Measurements from ENCODE around the gene SBK2.
"Not testable (repeated sequence)": the region's sequence is repeated elsewhere in the genome, so short reads cannot be mapped to it uniquely, and the experiment has no call there.

Gene SBK2

DNA sequence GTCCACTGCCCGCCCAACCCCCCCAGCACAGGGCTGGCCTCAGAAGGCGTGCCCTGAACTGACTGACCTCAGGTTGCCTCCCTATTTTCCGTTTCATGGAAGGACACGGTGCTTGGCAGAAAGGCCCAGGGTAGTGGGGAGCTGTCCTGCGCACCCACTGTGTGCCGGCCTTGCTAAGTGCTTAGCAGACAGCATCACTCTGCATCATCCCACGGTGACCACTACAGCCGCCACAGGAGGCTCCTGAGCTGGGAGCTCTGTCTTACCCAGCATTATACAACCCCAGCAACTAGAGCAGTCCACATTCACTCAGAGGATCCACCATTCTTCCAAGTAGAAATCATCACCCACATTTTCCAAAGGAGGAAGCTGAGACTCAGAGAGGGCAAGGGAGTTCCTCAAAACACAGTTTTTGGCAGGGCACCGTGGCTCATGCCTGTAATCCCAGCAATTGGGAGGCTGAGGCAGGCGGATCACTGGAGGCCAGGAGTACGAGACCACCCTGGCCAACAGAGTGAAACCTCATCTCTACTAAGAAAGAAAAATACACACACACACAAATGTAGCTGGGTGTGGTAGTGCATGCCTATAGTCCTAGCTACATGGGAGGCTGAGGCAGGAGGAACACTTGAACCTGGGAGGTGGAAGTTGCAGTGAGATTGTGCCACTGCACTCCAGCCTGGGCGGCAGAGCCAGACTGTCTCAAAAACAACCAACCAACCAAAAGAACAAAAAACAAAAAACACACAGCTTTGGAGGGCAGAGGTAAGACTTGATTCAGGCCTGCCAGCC is 1.6 kb downstream of the SBK2 start:
- DNase-seq (ENCODE audit: low spot score) = no peak

DNA sequence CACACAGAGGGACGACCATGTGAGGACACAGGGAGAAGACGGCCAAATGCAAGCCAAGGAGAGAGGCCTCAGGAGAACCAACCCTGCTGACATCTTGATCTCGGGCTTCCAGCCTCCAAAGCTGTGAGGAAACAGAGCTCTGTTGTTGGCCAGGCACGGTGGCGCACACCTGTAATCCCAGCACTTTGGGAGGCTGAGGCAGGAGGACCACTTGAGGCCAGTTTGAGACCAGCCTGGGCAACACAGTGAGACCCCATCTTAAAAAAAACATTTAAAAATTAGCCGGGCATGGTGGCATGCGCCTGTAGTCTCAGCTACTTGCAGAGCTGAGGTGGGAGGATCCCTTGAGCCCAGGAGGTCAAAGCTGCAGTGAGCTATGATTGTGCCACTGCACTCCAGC is 2.7 kb downstream of the SBK2 start:
- not testable (repeated sequence) for DNase-seq (ENCODE audit: low spot score)

- no peak for DNase-seq (ENCODE audit: low spot score)
These were observed 5.9 kb downstream of the SBK2 start for GRCh38 chr19:55530996-55531395.

- DNase-seq (ENCODE audit: low spot score) = no peak
These were observed 7.2 kb downstream of the SBK2 start for GRCh38 chr19:55529636-55530234.

DNA sequence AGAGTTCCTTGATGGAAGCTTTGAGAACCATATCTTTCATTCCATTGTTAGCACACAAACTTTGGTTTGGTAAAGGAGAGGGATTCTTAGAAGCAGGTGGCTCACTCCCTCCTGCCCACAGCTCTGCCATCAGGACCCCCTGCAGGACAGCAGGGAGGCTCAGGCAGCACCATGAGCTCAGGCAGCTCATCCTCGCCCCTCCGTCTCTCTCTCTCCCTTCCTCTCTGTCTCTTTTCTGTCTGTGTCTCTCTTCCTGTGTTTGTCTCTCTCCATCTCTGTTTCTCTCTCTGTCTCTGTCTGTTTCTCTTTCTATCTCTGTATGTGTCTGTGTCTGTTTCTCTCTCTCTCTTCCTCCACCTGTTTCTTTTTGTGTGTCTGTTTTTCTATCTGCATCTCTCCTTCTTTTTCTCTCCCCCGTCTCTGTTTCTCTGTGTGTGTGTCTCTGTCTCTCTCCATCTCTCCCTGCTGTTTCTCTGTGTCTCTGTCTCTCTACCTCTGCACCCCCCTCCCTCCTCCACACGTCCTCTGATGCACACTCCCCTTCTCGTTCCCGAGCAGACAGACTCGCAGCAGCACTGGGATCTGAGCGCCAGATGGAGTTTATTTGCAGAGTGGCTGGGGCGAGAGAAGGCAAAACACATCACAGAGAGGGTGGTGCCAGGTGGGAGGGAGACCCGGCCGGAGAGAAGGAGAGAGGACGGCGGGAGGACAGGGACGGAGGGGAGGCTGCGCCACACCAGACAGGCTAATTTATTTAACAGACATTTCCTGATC is 8.7 kb downstream of the SBK2 start:
- no peak for DNase-seq (ENCODE audit: low spot score)

- no peak for DNase-seq (ENCODE audit: low spot score)
These were observed 9.5 kb downstream of the SBK2 start for GRCh38 chr19:55527197-55528029.

DNA sequence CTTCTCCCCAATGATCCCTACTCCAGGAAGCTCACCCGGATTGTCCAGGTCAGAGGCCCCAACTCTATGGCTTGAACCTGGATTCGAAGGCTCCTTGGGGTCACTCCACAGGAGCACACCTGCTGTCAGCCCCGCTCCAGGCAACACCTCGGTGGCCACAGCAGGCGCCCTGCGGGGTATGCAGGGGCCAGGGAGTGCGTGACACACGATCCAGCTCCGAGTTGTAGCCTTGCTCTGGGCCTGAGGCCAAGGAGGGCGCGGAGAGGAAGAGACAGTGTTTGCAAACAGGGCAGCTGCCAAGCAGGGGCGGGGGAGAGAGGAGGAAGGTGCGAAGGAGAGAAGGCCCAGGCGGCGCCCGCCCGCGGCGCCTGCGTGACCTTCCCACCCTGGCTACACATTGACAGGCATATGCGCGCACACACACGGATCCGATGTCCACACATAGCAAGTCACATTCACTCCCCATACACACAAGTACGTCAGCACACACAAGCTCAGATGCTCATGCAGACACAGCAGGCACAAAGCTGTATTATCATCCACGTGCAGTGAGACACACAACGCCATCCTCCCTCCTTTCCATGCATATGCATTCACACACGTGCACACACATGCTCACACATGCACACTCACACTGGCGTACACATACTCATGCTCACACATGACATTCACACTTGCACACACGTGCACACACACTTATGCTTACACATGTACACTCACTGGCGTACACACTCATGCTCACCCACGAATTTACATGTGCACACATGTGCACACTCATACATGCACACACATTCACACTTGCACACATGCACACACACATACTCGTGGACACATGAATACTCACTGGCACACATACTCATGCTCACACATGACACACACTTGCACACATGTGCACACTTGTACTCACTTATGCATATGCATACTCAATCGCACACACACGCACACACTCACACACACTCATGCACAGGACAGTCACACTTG is 10.4 kb downstream of the SBK2 start:
- no peak for DNase-seq (ENCODE audit: low spot score)

DNA sequence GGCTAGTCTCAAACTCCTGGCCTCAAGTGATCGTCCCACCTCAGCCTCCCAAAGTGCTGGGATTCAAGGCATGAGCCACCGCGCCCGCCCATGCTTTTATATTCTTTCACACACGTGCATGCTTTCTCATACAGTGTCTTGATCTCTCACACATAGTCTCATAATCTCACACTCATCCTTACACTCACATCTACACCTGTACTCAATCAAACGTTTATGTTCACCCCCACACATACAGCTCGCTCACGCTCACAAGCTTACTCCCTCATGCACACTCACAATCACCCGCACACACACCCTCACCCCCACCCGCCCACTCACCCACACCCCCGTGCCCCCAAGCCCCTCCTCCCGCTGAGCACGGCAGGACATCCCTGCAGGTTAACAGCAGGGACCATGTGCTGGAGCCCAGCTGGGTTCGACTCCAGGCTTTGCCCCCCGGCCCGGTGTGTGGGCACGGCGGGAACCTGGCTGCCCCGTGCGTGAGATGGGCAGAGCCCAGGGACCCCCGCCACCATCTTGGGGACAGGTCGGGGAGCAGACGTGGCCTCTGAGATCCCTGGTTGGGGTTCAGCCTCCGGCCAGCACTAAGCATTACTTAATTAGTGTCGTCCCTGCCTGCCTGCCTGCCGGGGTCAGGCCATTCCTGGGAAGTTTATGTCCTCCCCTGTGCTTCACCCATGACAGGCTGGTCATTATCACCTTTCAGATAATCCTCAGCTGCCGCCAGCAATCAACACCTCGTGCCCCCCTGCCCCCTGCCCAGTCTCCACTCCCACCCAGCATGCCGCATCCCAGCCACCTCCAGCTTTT is 11.4 kb downstream of the SBK2 start:
- DNase-seq (ENCODE audit: low spot score) = no peak

DNA sequence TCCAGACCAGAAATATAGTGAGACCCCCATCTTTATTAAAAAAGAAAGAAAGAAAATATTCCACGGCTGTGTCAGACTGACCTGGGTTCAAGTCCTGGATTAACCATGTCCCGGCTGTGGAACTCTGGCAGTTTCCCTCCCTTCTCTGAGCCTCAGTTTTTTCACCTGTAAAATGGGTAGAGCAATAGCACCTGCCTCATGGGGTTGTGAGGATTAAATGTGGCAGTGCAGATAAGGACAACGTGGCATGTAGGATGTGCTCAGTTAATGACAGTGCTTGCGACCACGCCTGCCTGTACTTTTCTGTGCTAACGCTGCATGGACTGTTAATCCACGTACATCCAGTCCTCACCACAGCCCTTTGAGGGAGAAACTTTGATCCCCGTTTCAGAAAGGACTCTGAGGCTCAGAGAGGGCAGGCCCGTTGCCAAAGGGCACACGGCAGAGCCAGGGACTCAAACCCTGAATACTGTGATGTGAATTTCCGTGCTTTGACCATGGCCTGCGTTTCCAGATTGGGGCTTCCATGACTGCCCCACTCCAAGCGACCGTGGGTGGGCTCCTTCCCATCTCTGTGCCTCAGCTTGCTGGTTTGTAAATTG is 16.1 kb downstream of the SBK2 start:
- DNase-seq (ENCODE audit: low spot score) = no peak

DNA sequence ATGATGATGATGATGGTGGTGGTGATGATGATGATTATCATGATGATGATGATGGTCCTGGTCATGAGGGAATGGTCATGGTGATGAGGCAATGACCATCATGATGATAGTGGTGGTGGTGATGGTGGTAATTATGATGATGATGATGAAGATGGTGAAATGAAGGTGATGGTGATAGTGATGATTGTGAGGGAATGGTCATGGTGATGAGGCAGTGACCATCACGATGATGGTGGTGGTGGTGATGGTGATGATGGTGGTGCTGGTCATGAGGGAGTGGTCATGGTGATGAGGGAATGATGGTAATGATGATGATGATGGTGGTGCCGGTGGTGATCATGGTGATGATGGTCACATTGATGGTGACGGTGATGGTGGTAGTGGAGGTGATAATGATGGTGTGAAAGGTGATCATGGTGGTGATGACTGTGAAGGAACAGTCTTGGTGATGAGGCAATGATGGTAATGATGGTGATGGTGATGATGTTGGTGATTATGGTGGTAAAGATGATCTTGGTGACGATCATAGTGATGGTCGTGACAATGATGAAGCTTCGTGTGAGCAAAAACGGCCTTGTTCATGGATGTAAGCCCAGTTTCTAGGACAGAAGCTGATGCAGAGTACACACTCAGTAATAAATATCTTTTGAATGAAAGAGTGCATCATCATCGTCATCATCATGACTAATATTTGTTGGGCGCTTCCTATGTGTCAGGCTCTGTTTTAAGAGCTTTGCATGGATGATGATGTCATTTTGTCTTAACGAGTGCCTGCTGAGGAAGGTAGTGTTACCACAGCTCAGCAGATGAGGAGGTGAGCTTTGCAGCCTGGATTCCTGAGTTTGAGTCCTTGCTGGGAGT is 17.3 kb downstream of the SBK2 start:
- DNase-seq (ENCODE audit: low spot score) = no peak

DNA sequence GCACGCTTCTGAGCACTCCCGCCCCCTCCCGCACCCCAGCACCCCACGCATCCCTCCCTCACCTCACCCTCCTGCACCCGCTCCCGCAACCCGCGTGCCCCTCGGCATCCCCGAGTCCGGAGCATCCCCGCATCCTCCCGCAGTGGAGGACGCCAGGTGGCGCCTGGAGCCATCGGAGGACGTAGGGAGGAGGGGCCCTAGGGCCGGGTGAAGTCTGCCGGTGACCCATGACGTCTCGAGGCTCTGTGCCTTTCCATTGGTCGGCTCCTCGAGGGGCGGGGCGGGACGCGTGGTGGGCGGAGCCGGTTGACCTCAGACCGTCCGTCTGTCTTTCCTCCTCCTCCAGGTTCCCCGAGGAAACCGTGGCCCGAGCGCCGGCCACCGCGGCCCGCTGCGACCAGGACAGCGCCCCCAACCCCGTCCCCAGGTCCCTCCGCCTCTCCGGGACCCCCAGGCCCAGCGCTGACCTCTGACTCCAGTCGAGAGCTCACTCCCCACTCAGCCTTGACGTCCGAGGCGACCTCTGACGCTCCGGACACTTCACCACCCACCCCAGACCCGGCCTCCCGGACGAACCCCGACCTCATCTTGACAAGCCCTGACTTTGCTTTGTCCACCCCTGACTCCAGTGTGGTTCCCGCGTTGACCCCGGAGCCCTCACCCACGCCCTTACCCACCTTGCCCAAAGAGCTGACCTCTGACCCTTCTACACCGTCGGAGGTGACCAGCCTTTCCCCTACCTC is 19.9 kb downstream of the SBK2 start:
- peak; percentile 89 for DNase-seq (ENCODE audit: low spot score)

- DNase-seq (ENCODE audit: low spot score) = no peak
These were observed 28.8 kb downstream of the SBK2 start for GRCh38 chr19:55508120-55508519.

- DNase-seq (ENCODE audit: low spot score) = no peak
These were observed 32.0 kb downstream of the SBK2 start for GRCh38 chr19:55504981-55505380.

- DNase-seq (ENCODE audit: low spot score) = no peak
These were observed 32.7 kb downstream of the SBK2 start for GRCh38 chr19:55504252-55504603.

DNA sequence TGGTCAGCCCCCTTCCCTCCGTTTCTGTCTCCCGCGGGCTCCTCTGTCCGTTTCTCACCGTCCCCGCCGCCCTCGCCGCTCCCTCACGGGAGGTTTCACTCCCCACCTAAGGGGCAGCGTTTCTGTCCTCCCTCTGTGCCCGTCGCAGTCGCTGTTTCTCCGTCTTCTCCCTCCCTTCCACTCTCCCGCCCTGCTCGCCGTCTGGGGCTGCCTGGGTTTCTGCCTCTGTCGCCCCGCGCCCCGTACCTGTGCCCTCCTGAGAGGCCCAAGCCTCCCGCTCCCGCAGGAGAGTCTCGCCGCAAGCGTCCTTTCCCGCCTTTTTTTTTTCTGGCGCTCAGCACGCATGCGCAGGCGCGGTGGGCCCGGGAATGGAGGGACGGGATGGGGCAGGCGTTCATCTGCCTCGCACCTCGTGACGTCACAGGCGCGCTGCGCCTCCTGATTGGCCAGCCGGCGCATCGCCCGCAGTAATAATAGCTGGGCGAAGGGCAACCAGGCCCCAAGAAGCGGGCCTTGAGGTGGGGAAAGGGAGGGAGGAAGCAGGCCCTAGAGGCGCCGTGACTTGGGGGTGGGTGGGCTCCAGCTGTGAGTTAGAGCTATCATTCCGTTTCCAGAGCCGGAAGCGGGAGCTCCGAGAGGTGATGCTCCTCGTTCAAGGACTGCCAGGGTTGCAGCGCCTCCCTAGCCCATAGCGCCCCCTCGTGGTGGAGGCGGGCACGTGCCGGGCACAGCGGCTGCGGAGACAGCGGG is 33.3 kb downstream of the SBK2 start:
- DNase-seq (ENCODE audit: low spot score) = peak; percentile 90

DNA sequence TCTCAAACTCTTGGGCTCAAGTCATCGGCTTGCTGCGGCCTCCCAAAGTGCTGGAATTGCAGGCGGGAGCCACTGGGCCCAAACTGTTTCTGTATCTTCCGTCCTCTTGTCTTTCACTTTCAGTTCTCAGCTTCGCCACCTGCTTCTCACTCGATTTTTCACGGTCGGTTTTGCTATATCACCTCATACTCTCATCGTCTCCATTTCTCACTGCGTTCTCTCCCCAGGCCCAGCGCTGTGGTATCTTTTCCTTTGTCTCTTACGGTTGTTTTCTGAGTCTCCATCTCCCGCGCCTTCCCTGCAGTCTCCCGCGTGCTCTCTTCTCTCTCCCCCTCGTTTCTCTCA is 33.8 kb downstream of the SBK2 start:
- DNase-seq (ENCODE audit: low spot score) = no peak

- DNase-seq (ENCODE audit: low spot score) = no peak
These were observed 34.6 kb downstream of the SBK2 start for GRCh38 chr19:55502197-55502952.

Measured in CD4-positive, alpha-beta T cell treated with Interleukin-15 for 4 hours (primary cell).